Adipocyte (in vitro differentiated cells): ENCODE results near the gene KRT32.

Source experiments
- DNase-seq: peaks from one replicate; pipeline ENCODE4 v3.0.0-alpha.2; 2015; ENCODE audit warnings: low read depth
- H3K27me3 ChIP-seq: replicated peaks from 2 replicates; pipeline ENCODE4 v1.7.0; 2013; ENCODE audit warnings: mild to moderate bottlenecking, low read length, moderate library complexity; ENCODE audit not compliant: control insufficient read depth, insufficient read depth
- H3K36me3 ChIP-seq: 2 replicates; pipeline ENCODE4 v1.7.0; 2013; ENCODE audit warnings: low read length, mild to moderate bottlenecking, moderate library complexity; ENCODE audit not compliant: control insufficient read depth, insufficient read depth, severe bottlenecking
- H3K4me1 ChIP-seq: 2 replicates; pipeline ENCODE4 v1.7.0; 2013; ENCODE audit warnings: mild to moderate bottlenecking, low read length, moderate library complexity; ENCODE audit not compliant: control insufficient read depth, insufficient read depth
- H3K4me3 ChIP-seq: 2 replicates; pipeline ENCODE4 v1.7.0; 2013; ENCODE audit warnings: mild to moderate bottlenecking, low read length, moderate library complexity
- H3K9ac ChIP-seq: 2 replicates; pipeline ENCODE4 v1.7.0; 2013; ENCODE audit warnings: mild to moderate bottlenecking, low read length, moderate library complexity
- H3K9me3 ChIP-seq: 2 replicates; pipeline ENCODE4 v1.7.0; 2013; ENCODE audit warnings: mild to moderate bottlenecking, low read length, moderate library complexity; ENCODE audit not compliant: control insufficient read depth

The KRT32 gene

DNA sequence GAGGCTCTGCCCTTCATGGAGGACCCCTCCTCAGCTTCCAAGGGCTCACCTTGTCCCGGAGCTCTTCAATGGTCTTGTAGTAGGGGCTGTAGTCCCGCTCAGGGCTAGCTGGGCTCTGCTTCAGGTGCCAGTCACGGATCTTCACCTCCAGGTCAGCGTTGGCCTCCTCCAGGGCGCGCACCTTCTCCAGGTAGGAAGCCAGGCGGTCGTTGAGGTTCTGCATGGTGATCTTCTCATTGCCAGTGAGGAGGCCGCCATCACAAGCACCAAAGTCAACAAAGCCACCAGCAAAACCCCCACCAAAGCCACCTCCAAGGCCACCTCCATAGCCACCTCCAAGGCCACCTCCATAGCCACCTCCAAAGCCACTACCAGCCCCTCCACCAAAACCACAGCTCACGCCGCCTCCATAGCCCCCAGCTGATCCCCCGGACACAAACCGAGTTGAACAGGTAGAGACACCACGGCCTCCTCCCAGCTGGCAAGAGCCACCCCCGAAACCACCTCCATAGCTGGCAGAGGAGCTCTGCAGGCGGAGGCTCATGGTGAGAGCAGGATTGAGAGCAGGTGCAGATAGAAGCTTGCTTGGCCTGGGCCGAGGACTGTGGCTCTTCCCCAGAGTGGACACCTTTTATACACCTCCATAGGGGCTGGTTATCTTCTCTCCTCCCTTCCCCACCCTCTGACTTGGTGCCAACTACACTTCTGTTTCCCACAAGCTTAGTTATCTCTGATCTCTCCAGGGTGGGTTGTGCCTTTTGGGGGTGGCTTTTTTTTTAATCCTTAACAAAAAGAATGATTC, 38.0 kb upstream of the KRT32 start, which contains the start of gene KRT13:
Gene KRT13, minus strand, starts transcription at position 606 of the 802 bp plus-strand sequence. Its CDS starts 62 bp downstream, at position 544.
- Histone ChIP-seq H3K9me3 (no peaks in the 10 kb centered on the region), H3K27me3 (peaks cover 7% of the 10 kb centered on the region), H3K36me3 (no peaks in the 10 kb centered on the region), H3K9ac (no peak within 1 kb of the TSS), H3K4me3 (no peak within 1 kb of the TSS), H3K4me1 (no peaks in the 10 kb centered on the region)
- no peak for DNase-seq

DNA sequence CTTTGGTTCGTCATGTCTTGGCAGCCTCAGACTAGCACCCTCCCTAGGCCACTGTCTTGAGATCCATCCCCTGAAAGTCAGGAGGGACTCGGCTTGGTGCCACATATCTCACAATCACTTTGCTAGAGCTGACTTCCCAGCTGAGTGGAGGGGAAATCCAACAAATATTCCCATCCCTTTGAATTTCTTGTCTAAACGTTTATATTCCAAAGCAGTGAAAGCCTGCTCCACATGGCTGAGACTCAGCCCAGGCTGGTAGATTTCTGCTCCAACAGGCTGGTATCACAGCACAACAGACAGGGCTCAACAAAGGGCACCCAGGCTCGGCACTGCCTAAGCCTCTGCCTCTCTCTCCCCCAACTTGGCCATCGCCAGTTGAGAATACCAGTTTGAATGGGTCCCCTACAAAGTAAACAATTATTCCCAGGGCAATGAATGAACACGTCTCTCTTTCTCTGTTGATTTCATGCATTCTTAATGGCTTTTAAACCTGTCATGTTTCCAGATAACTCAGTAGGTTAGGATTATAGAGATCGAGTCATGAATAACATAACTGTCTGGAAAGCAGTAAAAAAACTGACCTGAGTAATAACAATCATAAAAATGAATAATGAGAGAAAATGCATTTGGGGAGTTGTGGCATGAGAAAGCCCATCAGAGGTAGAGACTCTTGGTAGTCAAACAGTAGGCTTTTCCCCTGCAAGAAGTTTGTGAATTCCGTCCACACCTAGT, 37.2 kb upstream of the KRT32 start:
- Histone ChIP-seq H3K27me3 (peaks cover 3% of the 10 kb centered on the region), H3K36me3 (no peaks in the 10 kb centered on the region), H3K9ac (no peak overlapping the region), H3K4me3 (no peak overlapping the region), H3K9me3 (no peaks in the 10 kb centered on the region), H3K4me1 (no peaks in the 10 kb centered on the region)
- no peak for DNase-seq

DNA sequence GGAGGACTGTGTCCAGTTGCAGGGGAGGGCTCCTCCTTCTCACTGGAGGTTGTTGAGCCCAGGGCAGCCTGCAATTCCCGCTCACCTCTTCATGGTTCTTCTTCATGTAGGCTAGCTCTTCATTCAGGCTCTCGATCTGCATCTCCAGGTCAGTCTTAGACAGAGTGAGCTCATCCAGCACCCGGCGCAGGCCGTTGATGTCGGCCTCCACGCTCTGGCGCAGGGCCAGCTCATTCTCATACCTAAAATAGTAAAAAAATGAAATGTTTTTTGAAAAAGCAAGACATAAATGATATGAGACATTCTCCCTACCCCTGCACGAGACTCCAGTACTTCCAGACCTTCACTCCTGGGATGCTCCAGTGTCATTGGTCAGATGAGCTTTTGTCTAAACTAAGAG, 36.0 kb upstream of the KRT32 start:
- no peak overlapping the region for H3K4me3 ChIP-seq
- no peaks in the 10 kb centered on the region for H3K4me1 ChIP-seq
- H3K27me3 ChIP-seq, result no peaks in the 10 kb centered on the region
- no peaks in the 10 kb centered on the region for H3K36me3 ChIP-seq
- no peak for DNase-seq
- H3K9ac ChIP-seq, result no peak overlapping the region
- no peaks in the 10 kb centered on the region for H3K9me3 ChIP-seq

DNA sequence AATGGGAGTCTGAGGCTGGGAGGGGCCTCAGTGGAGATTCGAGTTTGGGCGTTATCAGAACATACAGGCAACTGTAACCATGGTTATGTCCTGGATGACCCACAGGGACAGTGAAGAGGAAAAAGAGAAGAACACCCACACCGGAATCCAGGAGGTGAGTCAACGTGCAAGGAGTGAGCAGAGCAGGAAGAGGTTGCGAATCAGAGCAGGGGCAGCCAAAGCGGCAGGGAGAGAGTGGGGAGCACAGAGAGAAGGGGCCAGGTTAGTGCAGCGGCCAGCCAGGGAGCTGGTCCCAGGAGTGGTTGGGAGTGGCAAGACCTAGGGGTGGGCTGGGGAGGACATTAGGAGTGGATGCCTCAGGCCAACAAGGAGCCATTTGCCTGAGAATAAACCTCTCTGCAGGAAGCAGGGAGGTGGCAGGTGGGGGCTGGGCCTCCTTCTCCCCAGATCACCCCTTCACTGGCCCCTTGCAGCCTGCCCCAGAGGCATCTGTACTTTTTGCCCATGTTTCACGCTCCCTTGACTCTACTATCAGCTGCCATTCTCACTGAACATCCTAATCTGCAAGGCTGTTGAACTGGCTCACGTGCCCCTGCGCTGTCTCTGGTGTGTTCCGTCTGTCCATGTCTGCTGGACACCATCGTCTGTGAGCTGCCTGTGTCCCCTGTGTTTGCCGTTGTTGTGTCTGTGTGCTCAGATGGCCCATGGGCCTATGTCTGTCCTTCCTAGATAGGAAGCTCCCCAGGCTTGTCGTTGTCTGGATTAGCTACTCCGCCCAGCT, 33.1 kb upstream of the KRT32 start:
- H3K9ac ChIP-seq, result no peak overlapping the region
- no peaks in the 10 kb centered on the region for H3K9me3 ChIP-seq
- H3K4me3 ChIP-seq, result no peak overlapping the region
- no peaks in the 10 kb centered on the region for H3K36me3 ChIP-seq
- DNase-seq, result peak; percentile 18
- no peaks in the 10 kb centered on the region for H3K27me3 ChIP-seq
- H3K4me1 ChIP-seq, result peaks cover 3% of the 10 kb centered on the region

DNA sequence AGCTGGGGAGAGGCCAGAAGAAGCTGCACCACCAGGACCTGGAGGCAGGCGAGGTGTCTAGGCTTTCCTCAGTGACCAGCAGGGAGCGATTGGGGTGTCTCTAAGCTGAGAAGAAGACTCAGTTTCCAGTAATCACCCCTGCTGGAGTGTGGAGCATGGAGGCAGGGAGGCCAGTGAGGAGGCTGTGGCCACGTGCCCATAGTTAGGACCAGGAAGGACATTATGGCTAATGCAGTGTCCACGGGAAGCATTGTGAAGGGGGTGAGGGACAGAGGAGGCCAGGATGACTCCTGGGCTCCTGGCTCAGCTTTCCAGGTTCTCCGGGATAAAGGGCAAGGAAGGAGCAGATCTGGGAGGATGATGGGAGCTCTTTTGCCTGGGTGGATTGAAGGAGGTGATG, 32.5 kb upstream of the KRT32 start:
- no peaks in the 10 kb centered on the region for H3K9me3 ChIP-seq
- H3K27me3 ChIP-seq, result no peaks in the 10 kb centered on the region
- no peaks in the 10 kb centered on the region for H3K36me3 ChIP-seq
- peaks cover 3% of the 10 kb centered on the region for H3K4me1 ChIP-seq
- DNase-seq, result no peak
- no peak overlapping the region for H3K4me3 ChIP-seq
- H3K9ac ChIP-seq, result no peak overlapping the region

DNA sequence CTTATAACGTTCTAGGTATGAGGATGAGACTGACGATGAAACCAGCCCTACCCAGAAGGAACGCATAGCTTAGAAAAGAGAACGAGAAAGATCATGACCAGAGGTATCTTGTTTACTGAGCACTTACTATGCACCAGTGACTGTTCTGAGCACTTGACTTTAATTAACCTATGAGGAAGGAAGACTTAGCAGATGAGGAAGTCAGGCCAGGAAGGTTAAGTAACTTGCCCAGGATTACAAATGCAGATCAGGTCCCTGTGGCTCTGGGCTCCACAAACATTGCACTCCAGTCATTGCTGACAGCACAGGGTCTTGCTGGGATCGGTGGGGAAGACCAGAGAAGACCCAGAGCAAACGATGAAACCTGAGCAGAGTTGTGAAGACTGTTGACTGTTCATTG, 31.1 kb upstream of the KRT32 start:
- no peaks in the 10 kb centered on the region for H3K9me3 ChIP-seq
- no peaks in the 10 kb centered on the region for H3K36me3 ChIP-seq
- no peak overlapping the region for H3K9ac ChIP-seq
- no peak overlapping the region for H3K4me3 ChIP-seq
- DNase-seq, result no peak
- peaks cover 3% of the 10 kb centered on the region for H3K4me1 ChIP-seq
- no peaks in the 10 kb centered on the region for H3K27me3 ChIP-seq

DNA sequence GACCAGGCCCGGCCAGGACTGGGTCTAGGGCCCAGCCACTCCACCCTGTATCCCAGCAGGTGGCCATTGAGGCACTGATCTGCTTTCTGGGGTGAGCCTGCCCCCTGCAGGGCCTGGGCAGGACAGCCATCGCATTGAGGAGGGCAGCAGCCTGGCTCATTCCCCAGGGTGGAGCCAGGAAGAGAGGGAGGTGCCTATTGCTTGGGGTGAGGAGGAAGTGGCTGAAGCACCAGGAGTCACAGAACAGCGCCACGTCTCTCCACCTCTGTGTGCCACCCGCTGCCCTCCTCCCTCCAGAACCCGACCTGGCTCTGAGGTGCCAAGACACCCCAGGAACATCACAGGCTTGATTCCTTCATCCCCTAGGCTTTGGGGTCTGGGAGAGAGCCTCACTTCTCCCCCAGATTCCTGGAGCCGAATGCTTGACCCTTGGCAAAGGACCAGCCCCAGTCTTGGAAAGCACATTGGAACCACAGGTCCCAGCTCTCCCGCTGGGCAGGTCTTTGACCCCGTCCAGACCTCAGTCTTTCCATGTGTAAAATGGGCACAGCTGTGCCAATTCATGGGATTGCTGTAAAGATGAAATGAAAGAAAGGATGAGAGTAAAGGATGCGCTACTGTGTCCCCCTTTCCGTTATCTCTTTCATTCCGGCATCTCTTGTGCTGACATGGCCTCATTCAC, 29.8 kb upstream of the KRT32 start:
- Histone ChIP-seq H3K27me3 (no peaks in the 10 kb centered on the region), H3K9ac (peak overlapping the region; percentile 27), H3K4me3 (no peak overlapping the region), H3K4me1 (peaks cover 16% of the 10 kb centered on the region), H3K9me3 (no peaks in the 10 kb centered on the region), H3K36me3 (no peaks in the 10 kb centered on the region)
- DNase-seq, result peak; percentile 73

DNA sequence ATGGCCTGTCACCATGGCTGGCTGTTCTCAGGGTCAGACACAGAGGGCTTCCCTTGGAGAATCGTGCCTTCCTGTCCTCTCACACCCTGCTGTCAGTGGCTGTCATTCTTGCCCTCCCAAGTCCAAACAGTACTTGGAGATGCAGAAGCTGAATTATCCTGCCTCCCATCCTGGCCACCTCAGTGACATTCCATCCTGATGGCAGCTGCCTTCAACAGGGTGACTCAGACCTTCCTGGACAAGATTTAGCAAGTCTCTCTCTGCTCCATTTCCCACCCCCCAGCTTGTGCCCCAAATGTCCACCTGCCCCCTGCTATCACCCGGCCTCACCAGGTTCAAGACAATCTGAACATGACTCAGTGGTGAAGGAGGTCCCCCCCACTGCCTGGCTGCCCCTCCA, 27.3 kb upstream of the KRT32 start:
- DNase-seq, result peak; percentile 34
- H3K4me3 ChIP-seq, result no peak overlapping the region

DNA sequence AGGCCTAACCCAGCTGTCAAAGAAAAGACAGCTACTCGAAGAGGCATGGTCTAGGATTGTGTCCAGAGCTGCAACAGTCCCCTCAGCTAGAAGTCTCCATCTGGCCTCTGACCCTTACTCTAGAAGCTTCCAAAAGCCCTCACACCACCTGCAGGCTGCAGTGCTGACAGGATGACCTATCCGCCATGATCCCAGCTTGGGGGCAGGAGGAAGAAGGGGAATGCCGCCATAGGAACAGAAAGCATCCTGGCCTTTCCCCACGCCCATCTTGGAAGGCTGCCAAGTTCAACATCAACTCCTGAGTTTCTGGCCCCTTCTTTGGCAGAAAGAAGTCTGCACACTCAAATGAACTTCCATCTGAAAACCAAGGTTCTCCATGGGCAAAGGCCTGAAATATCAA, 25.6 kb upstream of the KRT32 start:
- peak; percentile 14 for DNase-seq
- H3K27me3 ChIP-seq, result peaks cover 11% of the 10 kb centered on the region
- H3K9me3 ChIP-seq, result no peaks in the 10 kb centered on the region
- no peaks in the 10 kb centered on the region for H3K36me3 ChIP-seq
- no peak overlapping the region for H3K9ac ChIP-seq
- H3K4me3 ChIP-seq, result no peak overlapping the region
- peaks cover 16% of the 10 kb centered on the region for H3K4me1 ChIP-seq

More for the DNA sequence above, 27.3 kb upstream of the KRT32 start:
- H3K27me3 ChIP-seq, result peaks cover 4% of the 10 kb centered on the region
- peaks cover 16% of the 10 kb centered on the region for H3K4me1 ChIP-seq
- H3K9me3 ChIP-seq, result no peaks in the 10 kb centered on the region
- no peak overlapping the region for H3K9ac ChIP-seq
- no peaks in the 10 kb centered on the region for H3K36me3 ChIP-seq

DNA sequence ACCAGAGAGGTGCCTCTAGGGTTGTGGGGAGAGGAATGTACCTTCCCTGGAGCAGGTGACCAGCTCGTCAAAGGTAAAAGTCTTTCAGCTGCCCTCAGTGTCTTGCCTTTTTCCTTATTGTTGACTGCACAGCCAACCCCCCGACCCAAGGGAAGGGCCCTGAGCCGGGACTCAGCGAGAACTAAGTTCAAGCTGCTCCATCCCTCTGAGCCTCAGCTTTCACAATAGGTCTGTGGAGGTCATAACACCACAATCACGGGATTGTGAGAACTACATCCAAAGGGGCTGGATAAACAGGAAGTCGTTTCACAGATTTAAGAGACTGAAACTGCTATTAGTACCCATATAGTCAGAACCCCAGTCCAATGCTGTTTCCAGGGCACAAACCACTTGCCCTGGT, 25.2 kb upstream of the KRT32 start:
- H3K9ac ChIP-seq, result no peak overlapping the region
- no peak for DNase-seq

More for the DNA sequence above, 25.2 kb upstream of the KRT32 start:
- Histone ChIP-seq H3K9me3 (no peaks in the 10 kb centered on the region), H3K4me1 (peaks cover 16% of the 10 kb centered on the region), H3K36me3 (no peaks in the 10 kb centered on the region), H3K4me3 (no peak overlapping the region), H3K27me3 (peaks cover 15% of the 10 kb centered on the region)
